OCI-LY7 (cell line): ENCODE results near the gene FAM171A2. TPM values are rescaled to one million over a fixed set of nuclear protein-coding genes. Genes with fewer than 3 reads are reported as not detected.

Experiments
- BruUV-seq: library from RNA; stranded (reverse); fragments of 400-500 nt; replicated peaks from 2 replicates; lab custom pipeline; 2021; lab: Mats Ljungman, UMichigan
- CTCF ChIA-PET: fragments of 300-600 bp; sonication (Branson Sonifier 250); formaldehyde crosslinking; loops from one replicate; lab custom pipeline; 2022; ENCODE audit warnings: antibody characterized with exemption; ENCODE audit not compliant: unreplicated experiment; lab: Charles Lee
- POLR2A ChIA-PET: fragments of 300-600 bp; sonication (Branson Sonifier 250); formaldehyde crosslinking; loops from one replicate; lab custom pipeline; 2022; ENCODE audit warnings: antibody characterized with exemption; lab: Charles Lee
- DNase-seq: peaks from one replicate; pipeline ENCODE4 v3.0.0-alpha.2; 2015; ENCODE audit warnings: low spot score
- H2AFZ ChIP-seq: fragments of 200-600 bp; sonication (generic), shearing (Covaris generic); 2 replicates; pipeline ENCODE4 v1.6.1; 2014; ENCODE audit warnings: mild to moderate bottlenecking, antibody characterized with exemption, low read length, moderate library complexity
- H3K27ac ChIP-seq: fragments of 200-600 bp; sonication (generic); 2 replicates; pipeline ENCODE4 v1.5.1; 2014; ENCODE audit warnings: mixed run types, low read depth, mild to moderate bottlenecking, moderate library complexity, low read length, inconsistent platforms; ENCODE audit not compliant: poor library complexity, severe bottlenecking
- H3K36me3 ChIP-seq: fragments of 200-600 bp; sonication (generic); 2 replicates; pipeline ENCODE4 v1.6.1; 2014; ENCODE audit warnings: mild to moderate bottlenecking, antibody characterized with exemption, low read length, moderate library complexity, mixed read lengths; ENCODE audit not compliant: insufficient read depth
- H3K4me1 ChIP-seq: fragments of 200-600 bp; sonication (generic); 2 replicates; pipeline ENCODE4 v1.5.1; 2014; ENCODE audit warnings: mild to moderate bottlenecking, low read length; ENCODE audit not compliant: insufficient read depth, poor library complexity, severe bottlenecking
- H3K4me2 ChIP-seq: fragments of 200-600 bp; sonication (generic); 2 replicates; pipeline ENCODE4 v1.6.1; 2014; ENCODE audit warnings: mild to moderate bottlenecking, low read length
- H3K4me3 ChIP-seq: fragments of 200-600 bp; sonication (generic); 2 replicates; pipeline ENCODE4 v1.5.1; 2014; ENCODE audit warnings: mild to moderate bottlenecking, low read depth, low read length; ENCODE audit not compliant: poor library complexity, severe bottlenecking
- H3K79me2 ChIP-seq: fragments of 200-600 bp; sonication (generic); 2 replicates; pipeline ENCODE4 v1.6.1; 2016; ENCODE audit warnings: low read depth, mild to moderate bottlenecking, low read length, moderate library complexity, mixed read lengths; ENCODE audit not compliant: insufficient read depth
- H3K9me2 ChIP-seq: fragments of 200-600 bp; sonication (generic); 2 replicates; pipeline ENCODE4 v1.6.1; 2016; ENCODE audit warnings: mild to moderate bottlenecking, low read length, mixed read lengths; ENCODE audit not compliant: insufficient read depth
- H3K9me3 ChIP-seq: fragments of 200-600 bp; sonication (generic); 2 replicates; pipeline ENCODE4 v1.6.1; 2014; ENCODE audit warnings: mild to moderate bottlenecking, mixed run types, low read length, mixed read lengths
- H4K20me1 ChIP-seq: fragments of 200-600 bp; sonication (generic); 2 replicates; pipeline ENCODE4 v1.6.1; 2014; ENCODE audit warnings: mild to moderate bottlenecking, antibody characterized with exemption, low read length, moderate library complexity, mixed read lengths; ENCODE audit not compliant: insufficient read depth
- EZH2phosphoT487 ChIP-seq: fragments of 200-600 bp; sonication (generic); IDR thresholded peaks from 2 replicates; pipeline ENCODE4 v1.6.1; 2018; ENCODE audit warnings: low read depth, borderline replicate concordance, mild to moderate bottlenecking, mixed run types, antibody characterized with exemption, low read length, moderate library complexity, mixed read lengths
- intact Hi-C: fragments of 100-400 bp; cut with micrococcal nuclease; formaldehyde crosslinking; loops from one replicate; pipeline ENCODE4 v1.10.0; 2022; ENCODE audit not compliant: unreplicated experiment
- total RNA-seq, 2 experiments: library from RNA; depleted of rRNA in 1 of 2; stranded (reverse); fragments of >200 nt in 1 of 2; shearing (Covaris generic) in 1 of 2; gene quantifications; 2 replicates each; pipeline ENCODE4 v1.2.3, GENCODE V29; 2014 to 2022
- TF ChIP-seq, protein P1 (sequence below): fragments of 200-600 bp; sonication (generic); conservative IDR thresholded peaks from 2 replicates; pipeline ENCODE4 v1.5.1; 2014; ENCODE audit warnings: mild to moderate bottlenecking, antibody characterized with exemption, low read length, moderate library complexity, mixed read lengths

FAM171A2 gene
- total RNA-seq, 2 experiments from 2014 or later: 3.4 to 4.6 TPM

DNA sequence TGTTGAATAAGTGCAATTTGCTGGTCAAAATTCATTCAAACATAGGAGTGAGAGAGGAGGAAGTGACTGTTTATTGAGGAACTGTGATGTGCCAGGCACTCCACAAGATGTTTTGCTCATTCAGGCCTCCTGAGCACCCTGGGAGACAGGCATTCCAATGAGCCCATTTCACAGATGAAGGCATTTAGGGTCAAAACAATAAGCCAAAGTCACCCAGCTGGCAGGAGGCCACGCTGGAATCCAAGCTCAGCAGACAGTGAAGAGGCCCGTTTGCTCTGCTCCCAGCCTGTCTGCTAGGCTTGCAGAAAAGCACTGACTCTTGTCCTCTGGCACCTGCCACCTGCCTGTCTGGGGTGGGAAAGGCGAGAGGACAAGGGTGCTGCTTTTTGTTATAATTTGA, 28.9 kb downstream of the FAM171A2 start:
- Histone ChIP-seq H3K4me3 (no peak overlapping the region), H3K4me1 (peaks cover 38% of the 10 kb centered on the region), H3K79me2 (no peaks in the 10 kb centered on the region), H3K4me2 (peak overlapping the region; percentile 61), H3K36me3 (no peaks in the 10 kb centered on the region), H2AFZ (peak overlapping the region; percentile 74), H4K20me1 (no peaks in the 10 kb centered on the region), H3K9me2 (no peaks in the 10 kb centered on the region), H3K9me3 (no peaks in the 10 kb centered on the region), H3K27ac (peak overlapping the region; percentile 49)
- TF ChIP-seq, protein P1, sequence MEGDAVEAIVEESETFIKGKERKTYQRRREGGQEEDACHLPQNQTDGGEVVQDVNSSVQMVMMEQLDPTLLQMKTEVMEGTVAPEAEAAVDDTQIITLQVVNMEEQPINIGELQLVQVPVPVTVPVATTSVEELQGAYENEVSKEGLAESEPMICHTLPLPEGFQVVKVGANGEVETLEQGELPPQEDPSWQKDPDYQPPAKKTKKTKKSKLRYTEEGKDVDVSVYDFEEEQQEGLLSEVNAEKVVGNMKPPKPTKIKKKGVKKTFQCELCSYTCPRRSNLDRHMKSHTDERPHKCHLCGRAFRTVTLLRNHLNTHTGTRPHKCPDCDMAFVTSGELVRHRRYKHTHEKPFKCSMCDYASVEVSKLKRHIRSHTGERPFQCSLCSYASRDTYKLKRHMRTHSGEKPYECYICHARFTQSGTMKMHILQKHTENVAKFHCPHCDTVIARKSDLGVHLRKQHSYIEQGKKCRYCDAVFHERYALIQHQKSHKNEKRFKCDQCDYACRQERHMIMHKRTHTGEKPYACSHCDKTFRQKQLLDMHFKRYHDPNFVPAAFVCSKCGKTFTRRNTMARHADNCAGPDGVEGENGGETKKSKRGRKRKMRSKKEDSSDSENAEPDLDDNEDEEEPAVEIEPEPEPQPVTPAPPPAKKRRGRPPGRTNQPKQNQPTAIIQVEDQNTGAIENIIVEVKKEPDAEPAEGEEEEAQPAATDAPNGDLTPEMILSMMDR: 0 out of 2 replicates have a peak, but pooled peaks have one; percentile 19
- no peak for TF ChIP-seq EZH2phosphoT487
- intact Hi-C loops: no loop called here
- peak; percentile 59 for DNase-seq
- POLR2A ChIA-PET: interaction anchor here (1.4 to 2.3 kb wide), 2 partner anchors 10 to 13 kb away, joined by 4 to 11 read pairs; partner anchors contain the start of gene GRN
- BruUV-seq: no TSS peak
- CTCF ChIA-PET: interaction anchor here (2.2 kb wide), 1 partner anchor 11 kb away, joined by 8 read pairs; the partner anchor contains the start of gene GRN

DNA sequence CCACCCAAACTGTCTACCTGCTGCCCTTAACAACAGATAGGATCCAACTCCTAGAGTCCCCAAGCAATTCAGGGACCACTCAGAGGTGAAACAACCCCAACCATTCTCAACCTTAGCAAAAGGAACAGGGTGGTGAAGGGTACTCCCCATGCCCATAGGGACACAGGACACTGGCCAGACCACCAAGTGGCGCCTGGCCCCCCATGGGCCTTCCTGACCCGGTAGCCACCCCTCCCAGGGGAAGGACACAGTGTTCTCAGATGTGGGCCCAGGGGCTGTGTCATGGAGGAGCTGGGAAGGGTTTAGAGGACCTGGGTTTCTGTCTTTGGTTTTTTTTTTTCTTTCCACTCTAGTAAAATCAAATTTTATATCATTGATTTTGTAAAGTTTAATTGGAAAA, 29.3 kb downstream of the FAM171A2 start:
- Histone ChIP-seq H4K20me1 (no peaks in the 10 kb centered on the region), H3K79me2 (no peaks in the 10 kb centered on the region), H3K4me1 (peaks cover 42% of the 10 kb centered on the region), H3K27ac (peak overlapping the region; percentile 49), H3K9me3 (no peaks in the 10 kb centered on the region), H3K4me3 (no peak overlapping the region), H3K36me3 (no peaks in the 10 kb centered on the region), H3K4me2 (peak overlapping the region; percentile 61), H2AFZ (peak overlapping the region; percentile 74), H3K9me2 (no peaks in the 10 kb centered on the region)
- BruUV-seq: no TSS peak
- intact Hi-C loops: no loop called here
- TF ChIP-seq, protein P1: no peak
- no peak for TF ChIP-seq EZH2phosphoT487
- POLR2A ChIA-PET: interaction anchor here (1.4 to 2.3 kb wide), 2 partner anchors 11 to 13 kb away, joined by 4 to 11 read pairs; partner anchors contain the start of gene GRN
- CTCF ChIA-PET: interaction anchor here (2.2 kb wide), 1 partner anchor 11 kb away, joined by 8 read pairs; the partner anchor contains the start of gene GRN
- DNase-seq: no peak

DNA sequence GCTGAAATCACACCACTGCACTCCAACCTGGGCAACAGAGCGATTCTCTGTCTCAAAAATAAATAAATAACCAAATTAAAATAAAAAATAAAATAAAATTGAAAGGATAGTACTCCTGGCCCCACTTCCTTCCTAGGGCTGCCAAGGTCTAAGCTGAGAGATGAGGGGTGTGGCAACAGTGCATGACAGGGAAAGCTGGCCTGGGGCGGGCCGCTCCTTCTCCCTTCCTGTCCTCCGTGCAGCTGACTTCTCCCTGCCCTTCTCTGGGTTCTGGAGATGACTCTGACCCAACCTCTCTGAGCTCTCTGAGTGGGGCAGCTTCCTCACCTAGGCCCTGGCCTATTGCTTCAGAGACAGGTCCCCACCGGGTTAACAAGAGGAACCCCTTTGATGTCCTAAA, 30.3 kb downstream of the FAM171A2 start:
- H3K4me3 ChIP-seq: no peak overlapping the region
- H4K20me1 ChIP-seq: no peaks in the 10 kb centered on the region
- no TSS peak for BruUV-seq
- intact Hi-C loops: no loop called here
- TF ChIP-seq EZH2phosphoT487: no peak
- TF ChIP-seq, protein P1: no peak
- H3K27ac ChIP-seq: no peak overlapping the region
- H2AFZ ChIP-seq: no peak overlapping the region
- DNase-seq: no peak
- H3K36me3 ChIP-seq: no peaks in the 10 kb centered on the region
- H3K9me2 ChIP-seq: no peaks in the 10 kb centered on the region
- CTCF ChIA-PET: interaction anchor here (0.7 kb wide), 1 partner anchor 15 kb away, joined by 3 read pairs; no protein-coding TSS in a partner anchor
- no peak overlapping the region for H3K4me2 ChIP-seq
- H3K79me2 ChIP-seq: no peaks in the 10 kb centered on the region
- H3K4me1 ChIP-seq: peaks cover 50% of the 10 kb centered on the region
- no peaks in the 10 kb centered on the region for H3K9me3 ChIP-seq
- POLR2A ChIA-PET: interaction anchor here (1.4 kb wide), 1 partner anchor 14 kb away, joined by 4 read pairs; no protein-coding TSS in a partner anchor
